ENCODE data around the gene NFE2L2. TPM values are rescaled to one million over a fixed set of nuclear protein-coding genes. Genes with fewer than 3 reads are reported as not detected.
"Not testable (repeated sequence)": the region's sequence is repeated elsewhere in the genome, so short reads cannot be mapped to it uniquely, and the experiment has no call there.

Gene NFE2L2
- total RNA-seq, 4 donors from 2014 or later, result 55.5 to 111 (median 89.2) TPM

GRCh38 chr2:177272765-177273164 lies 8.2 kb upstream of the NFE2L2 start:
- Histone ChIP-seq H3K27me3 (no peaks in the 10 kb centered on the region), H3K27ac (no peak overlapping the region), H3K4me1 (peaks cover 0 to 20% (median 3%) of the 10 kb centered on the region in 3 donors), H3K4me3 (no peak overlapping the region), H3K36me3 (no peaks in the 10 kb centered on the region), H3K9me3 (no peaks in the 10 kb centered on the region)
- TF ChIP-seq EP300 (IDR thresholded peaks at IDR 0.05), result no peak
- TF ChIP-seq CTCF (IDR thresholded peaks at IDR 0.05), result no peak
- no peak for TF ChIP-seq POLR2A (IDR thresholded peaks at IDR 0.05)
- TF ChIP-seq POLR2AphosphoS5 (IDR thresholded peaks at IDR 0.05), result no peak
- 74 to 91% methylated on average over 2 of the region's 2 CpGs for WGBS, 2 donors (ENCODE audit: low coverage in 1 of 2)
- no peak for ATAC-seq

- no peaks in the 10 kb centered on the region for H3K9me3 ChIP-seq
- no peak overlapping the region for H3K4me3 ChIP-seq
- ATAC-seq, result no peak
- TF ChIP-seq CTCF (IDR thresholded peaks at IDR 0.05) (no peak), POLR2A (IDR thresholded peaks at IDR 0.05) (no peak), POLR2AphosphoS5 (IDR thresholded peaks at IDR 0.05) (no peak), EP300 (IDR thresholded peaks at IDR 0.05) (no peak)
- H3K27ac ChIP-seq, result no peak overlapping the region
- peaks cover 0 to 20% (median 3%) of the 10 kb centered on the region in 3 donors for H3K4me1 ChIP-seq
- H3K27me3 ChIP-seq, result no peaks in the 10 kb centered on the region
- WGBS, 2 donors (ENCODE audit: low coverage in 1 of 2), result 100% methylated on average over 1 of the region's 1 CpG
- no peaks in the 10 kb centered on the region for H3K36me3 ChIP-seq
Observed at GRCh38 chr2:177271981-177272666, 7.6 kb upstream of the NFE2L2 start.

GRCh38 chr2:177270531-177270930 lies 6.0 kb upstream of the NFE2L2 start:
- H3K4me1 ChIP-seq, result peaks cover 0 to 28% (median 11%) of the 10 kb centered on the region in 3 donors
- no peaks in the 10 kb centered on the region for H3K27me3 ChIP-seq
- H3K4me3 ChIP-seq, result no peak overlapping the region
- H3K9me3 ChIP-seq, result no peaks in the 10 kb centered on the region
- H3K36me3 ChIP-seq, result no peaks in the 10 kb centered on the region
- H3K27ac ChIP-seq, result no peak overlapping the region
- 87 to 97% methylated on average over 4 of the region's 4 CpGs for WGBS, 2 donors (ENCODE audit: low coverage in 1 of 2)
- TF ChIP-seq POLR2A (IDR thresholded peaks at IDR 0.05) (no peak), POLR2AphosphoS5 (IDR thresholded peaks at IDR 0.05) (no peak), CTCF (IDR thresholded peaks at IDR 0.05) (no peak), EP300 (IDR thresholded peaks at IDR 0.05) (no peak)
- no peak for ATAC-seq

- no peak overlapping the region for H3K4me3 ChIP-seq
- WGBS, 2 donors (ENCODE audit: low coverage in 1 of 2), result 92 to 98% methylated on average over 6 to 7 of the region's 7 CpGs
- TF ChIP-seq EP300 (IDR thresholded peaks at IDR 0.05), result no peak
- TF ChIP-seq POLR2A (IDR thresholded peaks at IDR 0.05), result no peak
- H3K27ac ChIP-seq, result no peak overlapping the region
- no peaks in the 10 kb centered on the region for H3K36me3 ChIP-seq
- H3K27me3 ChIP-seq, result no peaks in the 10 kb centered on the region
- no peaks in the 10 kb centered on the region for H3K9me3 ChIP-seq
- ATAC-seq, result no peak
- H3K4me1 ChIP-seq, result peaks cover 0 to 16% (median 11%) of the 10 kb centered on the region in 3 donors
Observed at GRCh38 chr2:177268901-177269300, 4.4 kb upstream of the NFE2L2 start.

- WGBS, 2 donors (ENCODE audit: low coverage in 1 of 2), result 86 to 89% methylated on average over 6 to 8 of the region's 8 CpGs
- H3K4me3 ChIP-seq, result no peak overlapping the region
- no peaks in the 10 kb centered on the region for H3K27me3 ChIP-seq
- TF ChIP-seq POLR2AphosphoS5 (IDR thresholded peaks at IDR 0.05) (no peak), CTCF (IDR thresholded peaks at IDR 0.05) (no peak), EP300 (IDR thresholded peaks at IDR 0.05) (no peak), POLR2A (IDR thresholded peaks at IDR 0.05) (no peak)
- H3K27ac ChIP-seq, result no peak overlapping the region
- H3K36me3 ChIP-seq, result no peaks in the 10 kb centered on the region
- peaks cover 0 to 16% (median 11%) of the 10 kb centered on the region in 3 donors for H3K4me1 ChIP-seq
- ATAC-seq, result no peak
- no peaks in the 10 kb centered on the region for H3K9me3 ChIP-seq
Observed at GRCh38 chr2:177268187-177268871, 3.8 kb upstream of the NFE2L2 start.

- H3K9me3 ChIP-seq, H3K36me3 ChIP-seq, H3K27me3 ChIP-seq, H3K4me3 ChIP-seq, ATAC-seq: not testable (repeated sequence)
- H3K27ac ChIP-seq, result peak overlapping the region in 1 of 4 donors; percentile 100
- 90 to 100% methylated on average over 4 to 8 of the region's 8 CpGs for WGBS, 2 donors (ENCODE audit: low coverage in 1 of 2)
- H3K4me1 ChIP-seq, result peaks cover 0 to 18% (median 11%) of the 10 kb centered on the region in 3 donors
Observed at GRCh38 chr2:177266955-177267354, 2.4 kb upstream of the NFE2L2 start.
